ENCODE data around the gene NR4A1. TPM values are rescaled to one million over a fixed set of nuclear protein-coding genes. Genes with fewer than 3 reads are reported as not detected.

Gene NR4A1
- total RNA-seq, 1 donor from 2014 or later = 55.5 TPM

- peak; percentile 51 for DNase-seq
- no peaks in the 10 kb centered on the region for H3K9me3 ChIP-seq (replicated peaks)
- intact Hi-C loops (cut with micrococcal nuclease) = loop anchor here (5.0 kb wide), 1 partner anchor 55 kb away; no protein-coding TSS in a partner anchor
- H3K4me1 ChIP-seq = peaks cover 34% of the 10 kb centered on the region
- peaks cover 28% of the 10 kb centered on the region for H3K27me3 ChIP-seq (ENCODE audit: low read depth)
- TF ChIP-seq CTCF (IDR thresholded peaks at IDR 0.05; ENCODE audit: borderline replicate concordance) = no peak
- H3K36me3 ChIP-seq = peaks cover 14% of the 10 kb centered on the region
- H3K27ac ChIP-seq (replicated peaks) = peak overlapping the region; percentile 80
- peak overlapping the region; percentile 33 for H3K4me3 ChIP-seq
Observed at GRCh38 chr12:52082026-52082668, 30.9 kb downstream of the NR4A1 start.

DNA sequence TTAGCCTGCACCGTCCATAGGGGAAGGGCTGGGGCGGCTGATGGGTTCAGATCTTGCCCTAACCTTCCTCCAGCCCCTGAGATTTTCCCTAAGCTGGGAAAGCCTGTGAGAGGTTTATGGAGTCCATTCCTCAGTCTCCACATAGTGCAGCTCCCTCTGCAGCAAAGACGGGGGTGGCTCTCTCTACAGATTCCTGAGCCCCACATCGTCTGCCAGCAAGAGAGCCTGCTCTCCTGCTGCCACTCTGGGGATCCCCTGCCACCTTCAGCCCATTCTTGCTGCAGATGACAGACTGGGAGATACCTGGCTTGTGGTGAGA, 31.4 kb downstream of the NR4A1 start:
- Histone ChIP-seq H3K9me3 (replicated peaks) (no peaks in the 10 kb centered on the region), H3K27me3 (ENCODE audit: low read depth) (peaks cover 33% of the 10 kb centered on the region), H3K36me3 (peaks cover 9% of the 10 kb centered on the region), H3K27ac (replicated peaks) (peak overlapping the region; percentile 80), H3K4me3 (no peak overlapping the region), H3K4me1 (peaks cover 34% of the 10 kb centered on the region)
- no peak for TF ChIP-seq CTCF (IDR thresholded peaks at IDR 0.05; ENCODE audit: borderline replicate concordance)
- no peak for DNase-seq
- intact Hi-C loops (cut with micrococcal nuclease) = loop anchor here (5.0 kb wide), 1 partner anchor 55 kb away; no protein-coding TSS in a partner anchor

GRCh38 chr12:52082988-52083637, 31.9 kb downstream of the NR4A1 start:
- DNase-seq = peak; percentile 51

DNA sequence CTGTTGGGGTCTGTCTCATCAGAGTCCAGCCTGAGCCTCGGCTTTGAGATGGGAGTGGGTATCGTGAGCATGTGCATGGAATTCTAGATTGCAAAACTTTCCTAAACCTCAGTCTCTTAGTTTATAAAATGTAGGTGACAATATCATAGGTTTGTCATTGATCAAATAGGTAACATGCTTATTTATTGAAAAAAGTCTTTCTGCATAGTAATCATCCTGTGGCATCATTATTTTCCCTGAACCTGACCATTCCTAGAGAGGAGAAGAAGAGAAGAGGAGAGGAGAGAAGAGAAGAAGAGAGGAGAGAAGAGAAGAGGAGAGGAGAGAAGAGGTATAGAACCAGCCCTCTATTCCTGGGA, 32.4 kb downstream of the NR4A1 start:
- peaks cover 43% of the 10 kb centered on the region for H3K27me3 ChIP-seq (ENCODE audit: low read depth)
- DNase-seq = no peak
- no peak overlapping the region for H3K27ac ChIP-seq (replicated peaks)
- H3K4me1 ChIP-seq = peaks cover 34% of the 10 kb centered on the region
- intact Hi-C loops (cut with micrococcal nuclease) = loop anchor here (5.0 kb wide), 1 partner anchor 56 kb away; no protein-coding TSS in a partner anchor
- no peaks in the 10 kb centered on the region for H3K36me3 ChIP-seq
- no peak overlapping the region for H3K4me3 ChIP-seq
- TF ChIP-seq CTCF (IDR thresholded peaks at IDR 0.05; ENCODE audit: borderline replicate concordance) = peak; percentile 27
- no peaks in the 10 kb centered on the region for H3K9me3 ChIP-seq (replicated peaks)

More at GRCh38 chr12:52082988-52083637, 31.9 kb downstream of the NR4A1 start:
- Histone ChIP-seq H3K9me3 (replicated peaks) (no peaks in the 10 kb centered on the region), H3K27ac (replicated peaks) (peak overlapping the region; percentile 80), H3K36me3 (peaks cover 4% of the 10 kb centered on the region), H3K4me3 (no peak overlapping the region), H3K4me1 (peaks cover 34% of the 10 kb centered on the region), H3K27me3 (ENCODE audit: low read depth) (peaks cover 38% of the 10 kb centered on the region)
- peak; percentile 99 for TF ChIP-seq CTCF (IDR thresholded peaks at IDR 0.05; ENCODE audit: borderline replicate concordance)
- intact Hi-C loops (cut with micrococcal nuclease) = loop anchor here (5.0 kb wide), 1 partner anchor 56 kb away; no protein-coding TSS in a partner anchor

GRCh38 chr12:52084491-52085231, 33.4 kb downstream of the NR4A1 start:
- Histone ChIP-seq H3K27me3 (ENCODE audit: low read depth) (peaks cover 54% of the 10 kb centered on the region), H3K27ac (replicated peaks) (no peak overlapping the region), H3K9me3 (replicated peaks) (no peaks in the 10 kb centered on the region), H3K4me3 (no peak overlapping the region), H3K4me1 (peaks cover 34% of the 10 kb centered on the region), H3K36me3 (no peaks in the 10 kb centered on the region)
- intact Hi-C loops (cut with micrococcal nuclease) = loop anchor here (5.0 kb wide), 1 partner anchor 57 kb away; no protein-coding TSS in a partner anchor
- no peak for TF ChIP-seq CTCF (IDR thresholded peaks at IDR 0.05; ENCODE audit: borderline replicate concordance)
- DNase-seq = no peak

Data from left ventricle myocardium inferior (tissue), 1 donor.